Muscle of back (tissue), 11 donors: ENCODE data around the gene CYBB. TPM values are rescaled to one million over a fixed set of nuclear protein-coding genes. Genes with fewer than 3 reads are reported as not detected.

Experiments used
- DNase-seq, 3 donors: peaks; one replicate each; pipeline versions ENCODE4 v3.0.0 to v3.0.0-alpha.2; 2013
- polyA plus RNA-seq, 10 donors: library from polyadenylated mRNA; unstranded; fragments of 120-200 nt; gene quantifications; one replicate each; pipeline ENCODE4 v1.2.1, GENCODE V29; 2013; ENCODE audit not compliant: insufficient read length in 10 of 10

The CYBB gene
- polyA plus RNA-seq, 10 donors = 15.5 to 25.0 (median 20.4) TPM

- DNase-seq = no peak
Measured at GRCh38 chrX:37782359-37782758, 2.5 kb downstream of the CYBB start.

GRCh38 chrX:37783305-37783704, 3.4 kb downstream of the CYBB start:
- DNase-seq = no peak

GRCh38 chrX:37785569-37785968, 5.7 kb downstream of the CYBB start:
- no peak for DNase-seq

- no peak for DNase-seq
Measured at GRCh38 chrX:37786624-37787422, 7.0 kb downstream of the CYBB start.

GRCh38 chrX:37787423-37787869, 7.6 kb downstream of the CYBB start:
- no peak for DNase-seq

GRCh38 chrX:37796310-37796709, 16.5 kb downstream of the CYBB start:
- no peak for DNase-seq

- peak in 1 of 3 donors; percentile 14 for DNase-seq
Measured at GRCh38 chrX:37796805-37797204, 16.9 kb downstream of the CYBB start.

- DNase-seq = no peak
Measured at GRCh38 chrX:37799936-37800335, 20.1 kb downstream of the CYBB start.

- no peak for DNase-seq
Measured at GRCh38 chrX:37800717-37801116, 20.9 kb downstream of the CYBB start.

- no peak for DNase-seq
Measured at GRCh38 chrX:37802028-37802427, 22.2 kb downstream of the CYBB start.

GRCh38 chrX:37803057-37803456, 23.2 kb downstream of the CYBB start:
- no peak for DNase-seq

- DNase-seq = no peak
Measured at GRCh38 chrX:37809970-37810369, 30.1 kb downstream of the CYBB start.

GRCh38 chrX:37812110-37812509, 32.3 kb downstream of the CYBB start:
- DNase-seq = peak in 1 of 3 donors; percentile 1

- no peak for DNase-seq
Measured at GRCh38 chrX:37813570-37813969, 33.7 kb downstream of the CYBB start.

- DNase-seq = no peak
Measured at GRCh38 chrX:37815366-37815765, 35.5 kb downstream of the CYBB start.

GRCh38 chrX:37816766-37817165, 36.9 kb downstream of the CYBB start:
- DNase-seq = no peak

- no peak for DNase-seq
Measured at GRCh38 chrX:37817176-37817575, 37.3 kb downstream of the CYBB start.

GRCh38 chrX:37817579-37817978, 37.7 kb downstream of the CYBB start:
- no peak for DNase-seq

- DNase-seq = no peak
Measured at GRCh38 chrX:37818031-37818430, 38.2 kb downstream of the CYBB start.

- no peak for DNase-seq
Measured at GRCh38 chrX:37820646-37821045, 40.8 kb downstream of the CYBB start.

- DNase-seq = no peak
Measured at GRCh38 chrX:37824491-37825214, 44.8 kb downstream of the CYBB start.

- DNase-seq = peak; percentile 13 to 34 (median 20)
Measured at GRCh38 chrX:37825215-37825842, 45.5 kb downstream of the CYBB start.

- DNase-seq = no peak
Measured at GRCh38 chrX:37829721-37830120, 49.9 kb downstream of the CYBB start.
